ENCODE results near the gene CNPY1. TPM values are rescaled to one million over a fixed set of nuclear protein-coding genes. Genes with fewer than 3 reads are reported as not detected.

CNPY1 gene
- total RNA-seq, 1 donor from 2014 or later = not detected

GRCh38 chr7:155467846-155468784 lies 78.2 kb downstream of the CNPY1 start:
- no peaks in the 10 kb centered on the region for H3K36me3 Mint-ChIP-seq (ENCODE audit: low read depth)
- TF ChIP-seq CTCF (IDR thresholded peaks at IDR 0.05) = no peak
- ATAC-seq (ENCODE audit: low read depth) = peak; percentile 49
- H3K9me3 Mint-ChIP-seq = no peaks in the 10 kb centered on the region
- no peak for DNase-seq
- no peak overlapping the region for H3K27ac Mint-ChIP-seq
- peaks cover 23% of the 10 kb centered on the region for H3K4me1 Mint-ChIP-seq
- peaks cover 72% of the 10 kb centered on the region for H3K27me3 Mint-ChIP-seq
- H3K4me3 Mint-ChIP-seq = peak overlapping the region; percentile 24
- intact Hi-C loops (cut with micrococcal nuclease) = loop anchor here (2.0 to 5.0 kb wide), 5 partner anchors 17 to 1534 kb away; no protein-coding TSS in a partner anchor
- ChIA-PET CTCF (no interaction called here), POLR2A (no interaction called here)

GRCh38 chr7:155466814-155467733 lies 79.3 kb downstream of the CNPY1 start:
- ATAC-seq (ENCODE audit: low read depth) = peak; percentile 34
- no peak for TF ChIP-seq CTCF (IDR thresholded peaks at IDR 0.05)
- Mint-ChIP-seq H3K4me3 (peak overlapping the region; percentile 44), H3K36me3 (ENCODE audit: low read depth) (no peaks in the 10 kb centered on the region), H3K27ac (no peak overlapping the region), H3K4me1 (peaks cover 23% of the 10 kb centered on the region), H3K9me3 (no peaks in the 10 kb centered on the region), H3K27me3 (peaks cover 71% of the 10 kb centered on the region)
- intact Hi-C loops (cut with micrococcal nuclease) = loop anchor here (2.0 to 5.0 kb wide), 4 partner anchors 16 to 1535 kb away; no protein-coding TSS in a partner anchor
- POLR2A ChIA-PET = no interaction called here
- no peak for DNase-seq
- CTCF ChIA-PET = no interaction called here

DNA sequence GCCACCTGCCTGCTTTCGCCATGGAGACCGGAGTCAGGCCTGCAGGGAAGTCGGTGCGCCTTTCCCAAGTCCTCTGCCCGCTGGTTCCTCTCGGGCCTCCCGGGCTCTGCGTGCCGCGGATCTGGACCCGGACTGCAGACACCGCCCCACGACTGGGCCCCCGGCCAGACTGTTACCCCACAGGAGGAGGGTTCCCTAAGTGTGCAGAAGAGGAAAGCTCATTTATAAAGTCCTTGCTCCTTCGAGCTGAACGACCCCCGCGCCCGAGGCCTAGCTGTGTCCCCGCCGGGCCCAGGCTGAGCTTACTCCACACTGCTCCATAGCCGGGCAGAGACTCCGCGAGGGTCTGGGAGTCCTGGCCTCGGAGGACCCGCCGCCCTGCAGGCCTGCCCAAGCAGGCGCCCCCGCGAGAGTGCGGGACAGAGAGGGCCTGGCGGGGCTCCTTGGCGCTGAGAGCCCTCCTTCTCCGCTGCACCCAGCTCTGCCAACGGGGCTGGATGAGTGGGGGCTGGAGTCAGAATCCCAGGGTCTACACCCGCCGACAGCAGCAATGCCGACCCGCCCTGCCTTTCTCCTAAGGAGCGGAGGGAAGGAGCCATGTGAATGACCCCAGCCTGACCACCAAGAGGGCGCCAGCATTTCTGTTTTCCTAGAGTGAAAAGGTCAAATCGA lies 80.1 kb downstream of the CNPY1 start:
- CTCF ChIA-PET = no interaction called here
- POLR2A ChIA-PET = no interaction called here
- intact Hi-C loops (cut with micrococcal nuclease) = loop anchor here (2.0 to 5.0 kb wide), 4 partner anchors 15 to 1536 kb away; no protein-coding TSS in a partner anchor
- peaks cover 75% of the 10 kb centered on the region for H3K27me3 Mint-ChIP-seq
- no peak overlapping the region for H3K27ac Mint-ChIP-seq
- ATAC-seq (ENCODE audit: low read depth) (no peak), DNase-seq (no peak)
- H3K4me3 Mint-ChIP-seq = peak overlapping the region; percentile 44
- peaks cover 24% of the 10 kb centered on the region for H3K4me1 Mint-ChIP-seq
- no peaks in the 10 kb centered on the region for H3K36me3 Mint-ChIP-seq (ENCODE audit: low read depth)
- TF ChIP-seq CTCF (IDR thresholded peaks at IDR 0.05) = no peak
- no peaks in the 10 kb centered on the region for H3K9me3 Mint-ChIP-seq

- CTCF ChIA-PET = no interaction called here
- no peak for DNase-seq
Observed at GRCh38 chr7:155465761-155466141, 80.6 kb downstream of the CNPY1 start.

More at GRCh38 chr7:155465761-155466141, 80.6 kb downstream of the CNPY1 start:
- POLR2A ChIA-PET = no interaction called here
- Mint-ChIP-seq H3K27me3 (peaks cover 76% of the 10 kb centered on the region), H3K9me3 (no peaks in the 10 kb centered on the region), H3K4me3 (no peak overlapping the region), H3K27ac (no peak overlapping the region), H3K4me1 (peaks cover 24% of the 10 kb centered on the region), H3K36me3 (ENCODE audit: low read depth) (no peaks in the 10 kb centered on the region)
- intact Hi-C loops (cut with micrococcal nuclease) = loop anchor here (2.0 to 5.0 kb wide), 4 partner anchors 15 to 1537 kb away; no protein-coding TSS in a partner anchor
- no peak for TF ChIP-seq CTCF (IDR thresholded peaks at IDR 0.05)
- ATAC-seq (ENCODE audit: low read depth) = no peak
